ENCODE measurements around the gene PLPP7.
A peak's percentile ranks its signal among the peaks of the same experiment; 100 is the strongest.

The PLPP7 gene

DNA sequence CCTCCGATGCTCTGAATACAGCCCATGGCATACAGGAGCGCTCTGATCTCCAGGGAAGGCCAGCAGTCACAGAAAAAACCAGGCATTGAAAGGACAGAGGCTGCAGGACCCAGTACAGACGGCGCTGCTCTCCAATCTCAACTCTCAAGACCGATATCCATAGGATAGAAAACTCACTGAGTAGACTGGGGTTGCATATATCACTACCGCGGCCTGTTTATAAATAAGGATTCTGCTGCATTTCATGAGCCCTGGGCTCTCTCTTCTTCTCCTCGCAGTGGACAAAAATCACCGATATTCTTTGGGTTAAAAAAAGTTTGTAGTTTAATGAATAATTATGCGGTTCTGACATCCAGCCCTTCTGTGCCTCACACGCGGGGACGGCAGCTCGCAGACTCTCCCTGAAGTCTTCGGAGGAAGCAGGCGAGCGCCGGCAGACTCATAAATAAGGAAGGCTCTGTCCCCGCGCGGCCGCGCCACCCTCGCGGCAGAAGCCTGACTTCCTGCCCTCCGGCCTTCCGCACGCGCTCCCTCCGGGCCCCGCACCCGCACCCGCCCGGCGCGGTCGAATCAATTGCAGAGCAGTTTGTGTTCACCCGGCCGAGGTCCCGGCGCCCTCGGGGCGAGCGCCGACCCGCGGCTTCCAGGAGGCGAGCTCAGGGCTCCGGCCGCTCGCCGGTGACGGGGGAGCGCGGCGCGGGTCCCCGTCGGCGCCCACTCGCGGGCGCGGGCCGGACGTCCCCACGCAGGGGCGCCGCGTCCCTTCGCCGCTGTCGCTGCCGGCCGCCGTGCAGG, 13.2 kb upstream of the PLPP7 start, which contains the start of gene FAM78A:
TSS of gene FAM78A (minus strand) at position 417 of the 795 bp plus-strand sequence. CDS start at position 86, 331 bp downstream.
- peak within 1 kb of the TSS; percentile 58 for H3K4me3 ChIP-seq (ENCODE audit: low read depth, low read length)
- TF ChIP-seq, protein P1, sequence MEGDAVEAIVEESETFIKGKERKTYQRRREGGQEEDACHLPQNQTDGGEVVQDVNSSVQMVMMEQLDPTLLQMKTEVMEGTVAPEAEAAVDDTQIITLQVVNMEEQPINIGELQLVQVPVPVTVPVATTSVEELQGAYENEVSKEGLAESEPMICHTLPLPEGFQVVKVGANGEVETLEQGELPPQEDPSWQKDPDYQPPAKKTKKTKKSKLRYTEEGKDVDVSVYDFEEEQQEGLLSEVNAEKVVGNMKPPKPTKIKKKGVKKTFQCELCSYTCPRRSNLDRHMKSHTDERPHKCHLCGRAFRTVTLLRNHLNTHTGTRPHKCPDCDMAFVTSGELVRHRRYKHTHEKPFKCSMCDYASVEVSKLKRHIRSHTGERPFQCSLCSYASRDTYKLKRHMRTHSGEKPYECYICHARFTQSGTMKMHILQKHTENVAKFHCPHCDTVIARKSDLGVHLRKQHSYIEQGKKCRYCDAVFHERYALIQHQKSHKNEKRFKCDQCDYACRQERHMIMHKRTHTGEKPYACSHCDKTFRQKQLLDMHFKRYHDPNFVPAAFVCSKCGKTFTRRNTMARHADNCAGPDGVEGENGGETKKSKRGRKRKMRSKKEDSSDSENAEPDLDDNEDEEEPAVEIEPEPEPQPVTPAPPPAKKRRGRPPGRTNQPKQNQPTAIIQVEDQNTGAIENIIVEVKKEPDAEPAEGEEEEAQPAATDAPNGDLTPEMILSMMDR (IDR thresholded peaks at IDR 0.05; ENCODE audit: borderline replicate concordance, insufficient read depth, low read depth, low read length): 0 out of 2 replicates have a peak, but pooled peaks have one; percentile 5

DNA sequence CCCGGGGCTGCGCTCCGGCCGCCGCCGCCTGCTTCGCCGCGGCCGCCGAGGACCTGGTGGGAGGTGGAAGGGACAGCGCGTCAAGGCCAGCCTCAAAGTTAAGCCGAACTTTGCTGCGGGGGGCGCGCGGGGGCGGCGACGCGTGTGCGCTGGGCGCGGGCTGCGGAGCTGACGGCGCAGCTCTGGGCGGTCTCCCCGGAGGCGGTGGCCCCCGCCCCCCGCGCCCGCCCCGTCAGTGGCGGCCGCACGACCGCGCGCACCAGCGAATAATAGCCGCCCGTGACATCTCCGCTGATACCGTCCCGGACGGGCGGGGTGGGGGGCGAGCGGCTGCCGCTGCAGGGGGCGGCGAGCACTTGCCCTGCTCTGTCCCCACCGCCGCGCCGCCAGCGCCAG, 12.6 kb upstream of the PLPP7 start:
- peak overlapping the region; percentile 58 for H3K4me3 ChIP-seq (ENCODE audit: low read depth, low read length)
- TF ChIP-seq, protein P1 (IDR thresholded peaks at IDR 0.05; ENCODE audit: borderline replicate concordance, insufficient read depth, low read depth, low read length): no peak

- peak overlapping the region; percentile 58 for H3K4me3 ChIP-seq (ENCODE audit: low read depth, low read length)
- TF ChIP-seq, protein P1 (IDR thresholded peaks at IDR 0.05; ENCODE audit: borderline replicate concordance, insufficient read depth, low read depth, low read length): peak; percentile 6; the same call in 1 of the 2 replicates
Measured at GRCh38 chr9:131277287-131277909, 12.1 kb upstream of the PLPP7 start.

DNA sequence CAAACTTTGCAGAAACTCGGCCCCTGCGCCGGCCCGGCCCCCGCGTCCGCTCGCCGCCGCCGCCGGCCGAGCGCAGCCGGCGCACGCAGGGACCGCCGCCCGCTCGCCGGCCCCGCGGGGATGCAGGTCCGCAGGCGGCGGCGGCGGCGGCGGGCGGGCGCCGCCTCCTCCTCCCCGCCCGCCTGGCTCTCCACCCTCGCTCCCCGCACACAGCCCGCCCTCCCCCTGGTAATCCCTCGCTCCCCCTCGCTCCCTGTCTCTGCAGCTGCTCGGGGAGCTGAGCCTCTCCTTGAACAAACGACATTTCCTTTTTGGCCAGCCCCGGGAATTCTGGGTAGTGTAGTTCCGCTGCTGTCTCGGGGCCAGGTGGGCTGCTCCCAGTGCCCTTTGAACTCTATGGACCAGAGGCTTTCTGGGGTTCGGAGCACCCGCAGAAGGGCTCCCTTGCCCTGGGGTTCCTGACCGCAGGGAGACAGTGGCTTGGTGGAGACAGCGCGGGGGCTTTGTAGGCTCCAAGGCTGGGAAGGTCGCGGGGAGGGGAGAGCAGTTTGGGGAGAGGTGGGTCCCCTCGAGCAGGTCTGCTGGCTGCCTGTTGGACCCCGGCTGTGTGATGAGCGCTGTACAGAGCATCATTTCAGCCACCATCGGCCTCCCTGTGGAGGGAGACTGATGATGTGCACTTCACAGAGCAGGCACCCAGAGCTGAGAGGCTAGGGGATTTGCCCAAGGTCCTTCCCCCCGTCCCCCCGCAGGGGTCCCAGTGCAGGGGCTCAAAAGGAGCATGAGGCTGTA, 11.4 kb upstream of the PLPP7 start:
- H3K4me3 ChIP-seq (ENCODE audit: low read depth, low read length): peak overlapping the region; percentile 58
- TF ChIP-seq, protein P1 (IDR thresholded peaks at IDR 0.05; ENCODE audit: borderline replicate concordance, insufficient read depth, low read depth, low read length): no peak

- no peak overlapping the region for H3K4me3 ChIP-seq (ENCODE audit: low read depth, low read length)
- TF ChIP-seq, protein P1 (IDR thresholded peaks at IDR 0.05; ENCODE audit: borderline replicate concordance, insufficient read depth, low read depth, low read length): no peak
Measured at GRCh38 chr9:131278702-131279111, 10.8 kb upstream of the PLPP7 start.

- TF ChIP-seq, protein P1 (IDR thresholded peaks at IDR 0.05; ENCODE audit: borderline replicate concordance, insufficient read depth, low read depth, low read length): no peak
- H3K4me3 ChIP-seq (ENCODE audit: low read depth, low read length): no peak overlapping the region
Measured at GRCh38 chr9:131279196-131279862, 10.2 kb upstream of the PLPP7 start.

Data from GM12875 (cell line).